Central memory CD8-positive, alpha-beta T cell (primary cell): ENCODE measurements around the gene RAP1GAP2.
"Not testable (repeated sequence)": the region's sequence is repeated elsewhere in the genome, so short reads cannot be mapped to it uniquely, and the experiment has no call there.

Experiments
- ATAC-seq: fragments of 150-1000 bp; cut with Tn5 transposase; replicated peaks from 2 replicates; pipeline ENCODE4 v1.10.0; 2022; ENCODE audit warnings: mild to moderate bottlenecking, moderate FRiP score, moderate number of reproducible peaks; ENCODE audit not compliant: poor library complexity, severe bottlenecking; ENCODE audit errors: extremely low read depth
- DNase-seq, 2 donors: peaks; one replicate each; pipeline ENCODE4 v3.0.0; 2021; ENCODE audit warnings: low spot score in 2 of 2
- H3K27ac Mint-ChIP-seq: one replicate; pipeline ENCODE4 v1.8.0; 2022; ENCODE audit warnings: low read depth, mild to moderate bottlenecking, moderate library complexity, mixed read lengths
- H3K27me3 Mint-ChIP-seq: one replicate; pipeline ENCODE4 v1.8.0; 2022; ENCODE audit warnings: mixed read lengths
- H3K36me3 Mint-ChIP-seq: one replicate; pipeline ENCODE4 v1.8.0; 2022; ENCODE audit warnings: mild to moderate bottlenecking, moderate library complexity, mixed read lengths; ENCODE audit not compliant: insufficient read depth
- H3K4me1 Mint-ChIP-seq: one replicate; pipeline ENCODE4 v1.8.0; 2022; ENCODE audit warnings: mixed read lengths
- H3K4me3 Mint-ChIP-seq: one replicate; pipeline ENCODE4 v1.8.0; 2022; ENCODE audit warnings: mild to moderate bottlenecking, moderate library complexity, mixed read lengths
- H3K9me3 Mint-ChIP-seq: one replicate; pipeline ENCODE4 v1.8.0; 2022; ENCODE audit warnings: mixed read lengths

The RAP1GAP2 gene

DNA sequence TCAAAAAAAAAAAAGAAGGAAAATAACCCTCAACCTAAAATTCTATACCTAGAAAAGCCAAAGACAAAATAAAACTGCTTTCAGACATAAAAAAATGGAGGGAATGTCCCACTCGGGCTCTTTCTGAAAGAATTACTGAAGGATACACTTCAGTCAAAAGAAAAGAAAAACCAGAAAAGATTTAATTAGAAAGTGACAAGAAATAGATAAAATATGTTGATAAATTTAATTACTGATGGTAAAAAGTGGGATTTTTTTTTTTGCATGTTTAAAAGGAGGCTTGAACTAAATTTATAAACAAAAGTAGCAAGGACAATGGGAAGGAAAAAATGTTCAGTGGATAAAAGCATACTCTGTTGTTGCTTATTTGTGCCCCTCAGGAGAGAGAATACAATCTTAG, 178.1 kb downstream of the RAP1GAP2 start:
- no peak overlapping the region for H3K4me3 Mint-ChIP-seq
- H3K4me1 Mint-ChIP-seq = peaks cover 6% of the 10 kb centered on the region
- no peaks in the 10 kb centered on the region for H3K27me3 Mint-ChIP-seq
- peak overlapping the region; percentile 56 for H3K27ac Mint-ChIP-seq
- DNase-seq (no peak), ATAC-seq (no peak)
- no peaks in the 10 kb centered on the region for H3K9me3 Mint-ChIP-seq
- H3K36me3 Mint-ChIP-seq = peaks cover 28% of the 10 kb centered on the region

- H3K4me1 Mint-ChIP-seq = peaks cover 6% of the 10 kb centered on the region
- H3K4me3 Mint-ChIP-seq = no peak overlapping the region
- H3K27me3 Mint-ChIP-seq = no peaks in the 10 kb centered on the region
- H3K27ac Mint-ChIP-seq = no peak overlapping the region
- H3K36me3 Mint-ChIP-seq = peaks cover 28% of the 10 kb centered on the region
- ATAC-seq (no peak), DNase-seq (no peak)
- no peaks in the 10 kb centered on the region for H3K9me3 Mint-ChIP-seq
Measured at GRCh38 chr17:2975469-2975958, 179.3 kb downstream of the RAP1GAP2 start.

GRCh38 chr17:2977157-2977556, 180.9 kb downstream of the RAP1GAP2 start:
- DNase-seq = no peak
- Mint-ChIP-seq H3K4me3 (no peak overlapping the region), H3K27me3 (no peaks in the 10 kb centered on the region), H3K4me1 (peaks cover 6% of the 10 kb centered on the region), H3K9me3 (no peaks in the 10 kb centered on the region), H3K27ac (no peak overlapping the region), H3K36me3 (peaks cover 37% of the 10 kb centered on the region)
- no peak for ATAC-seq

DNA sequence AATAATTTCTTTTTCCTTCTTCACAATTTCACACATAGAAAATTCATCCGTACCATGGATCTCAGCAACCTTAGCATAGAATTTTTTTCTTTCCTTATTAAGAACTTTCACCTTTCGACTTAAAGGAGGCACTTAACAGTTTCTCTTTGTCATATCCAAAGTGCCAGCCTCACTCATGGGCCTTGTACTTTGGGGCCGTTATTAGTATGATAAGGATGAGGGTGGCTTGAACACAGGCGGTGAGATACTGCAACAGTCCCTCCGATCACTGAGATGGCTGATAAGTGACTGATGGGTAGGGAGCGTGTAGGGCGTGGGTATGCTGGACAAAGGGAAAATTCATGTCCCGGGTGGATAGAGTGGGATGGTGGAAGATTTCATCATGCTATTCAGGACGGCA, 181.9 kb downstream of the RAP1GAP2 start:
- Mint-ChIP-seq H3K27me3 (no peaks in the 10 kb centered on the region), H3K9me3 (no peaks in the 10 kb centered on the region), H3K4me1 (peaks cover 6% of the 10 kb centered on the region), H3K36me3 (peaks cover 39% of the 10 kb centered on the region), H3K27ac (no peak overlapping the region), H3K4me3 (no peak overlapping the region)
- no peak for DNase-seq
- ATAC-seq = no peak

- DNase-seq (no peak), ATAC-seq (no peak)
- Mint-ChIP-seq H3K27me3 (no peaks in the 10 kb centered on the region), H3K4me1 (peaks cover 6% of the 10 kb centered on the region), H3K4me3 (no peak overlapping the region), H3K27ac (no peak overlapping the region), H3K9me3 (no peaks in the 10 kb centered on the region), H3K36me3 (peaks cover 47% of the 10 kb centered on the region)
Measured at GRCh38 chr17:2978991-2979390, 182.8 kb downstream of the RAP1GAP2 start.

GRCh38 chr17:2980211-2980903, 184.1 kb downstream of the RAP1GAP2 start:
- Mint-ChIP-seq H3K9me3 (no peaks in the 10 kb centered on the region), H3K36me3 (peaks cover 52% of the 10 kb centered on the region), H3K27me3 (no peaks in the 10 kb centered on the region), H3K4me3 (no peak overlapping the region), H3K27ac (no peak overlapping the region), H3K4me1 (peaks cover 6% of the 10 kb centered on the region)
- ATAC-seq (no peak), DNase-seq (no peak)

DNA sequence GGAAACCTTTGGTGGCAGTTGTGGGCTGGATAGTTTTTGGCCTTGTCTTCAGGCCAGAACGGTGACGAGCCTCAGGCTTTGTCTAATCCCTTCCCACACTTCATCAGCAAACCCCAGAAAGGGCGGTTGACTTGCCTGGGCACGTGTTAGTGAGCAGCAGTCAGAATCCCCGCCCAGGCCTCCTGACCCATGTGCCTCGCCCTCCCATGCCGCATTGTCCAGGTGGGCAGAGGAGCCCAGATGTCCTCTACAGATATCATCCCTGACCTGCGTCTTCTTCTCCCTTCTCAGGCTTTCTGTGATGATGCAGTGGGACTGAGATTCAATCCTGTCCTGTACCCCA, 184.6 kb downstream of the RAP1GAP2 start:
- ATAC-seq (no peak), DNase-seq (no peak)
- peaks cover 6% of the 10 kb centered on the region for H3K4me1 Mint-ChIP-seq
- no peaks in the 10 kb centered on the region for H3K27me3 Mint-ChIP-seq
- H3K9me3 Mint-ChIP-seq = no peaks in the 10 kb centered on the region
- peaks cover 52% of the 10 kb centered on the region for H3K36me3 Mint-ChIP-seq
- H3K27ac Mint-ChIP-seq = no peak overlapping the region
- H3K4me3 Mint-ChIP-seq = no peak overlapping the region

DNA sequence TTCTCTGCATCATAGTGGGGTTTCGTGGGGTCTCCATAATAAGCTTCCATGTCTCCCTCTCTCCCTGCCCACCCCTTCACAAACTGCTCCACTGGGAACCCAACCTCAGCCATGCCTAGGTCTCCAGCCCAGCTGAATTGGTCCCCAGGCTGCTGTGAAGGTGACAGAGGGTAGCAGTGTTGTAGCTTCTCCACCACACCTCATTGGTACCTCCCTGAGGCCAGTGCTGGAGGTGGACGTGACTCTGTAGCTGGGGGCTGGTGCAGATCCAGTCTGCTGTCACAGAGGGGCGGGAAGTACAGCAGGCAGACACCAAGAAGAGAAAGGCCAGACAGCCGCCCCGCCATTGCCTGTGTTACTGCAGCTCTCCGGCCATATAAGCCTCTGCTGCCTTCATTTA, 185.1 kb downstream of the RAP1GAP2 start:
- no peaks in the 10 kb centered on the region for H3K9me3 Mint-ChIP-seq
- DNase-seq (no peak), ATAC-seq (no peak)
- H3K27me3 Mint-ChIP-seq = no peaks in the 10 kb centered on the region
- H3K36me3 Mint-ChIP-seq = peaks cover 53% of the 10 kb centered on the region
- no peak overlapping the region for H3K27ac Mint-ChIP-seq
- H3K4me3 Mint-ChIP-seq = no peak overlapping the region
- peaks cover 4% of the 10 kb centered on the region for H3K4me1 Mint-ChIP-seq

- Mint-ChIP-seq H3K27me3 (no peaks in the 10 kb centered on the region), H3K36me3 (peaks cover 53% of the 10 kb centered on the region), H3K4me3 (no peak overlapping the region), H3K4me1 (no peaks in the 10 kb centered on the region), H3K9me3 (no peaks in the 10 kb centered on the region), H3K27ac (no peak overlapping the region)
- DNase-seq = no peak
- no peak for ATAC-seq
Measured at GRCh38 chr17:2982854-2983253, 186.6 kb downstream of the RAP1GAP2 start.

GRCh38 chr17:2983255-2983654, 187.0 kb downstream of the RAP1GAP2 start:
- Mint-ChIP-seq H3K9me3 (no peaks in the 10 kb centered on the region), H3K27ac (no peak overlapping the region), H3K4me1 (no peaks in the 10 kb centered on the region), H3K4me3 (no peak overlapping the region), H3K27me3 (no peaks in the 10 kb centered on the region), H3K36me3 (peaks cover 55% of the 10 kb centered on the region)
- no peak for DNase-seq
- no peak for ATAC-seq

GRCh38 chr17:2985318-2985717, 189.1 kb downstream of the RAP1GAP2 start:
- ATAC-seq (no peak), DNase-seq (no peak)
- H3K27ac Mint-ChIP-seq = no peak overlapping the region
- H3K27me3 Mint-ChIP-seq = no peaks in the 10 kb centered on the region
- H3K4me3 Mint-ChIP-seq = no peak overlapping the region
- H3K4me1 Mint-ChIP-seq = no peaks in the 10 kb centered on the region
- no peaks in the 10 kb centered on the region for H3K9me3 Mint-ChIP-seq
- H3K36me3 Mint-ChIP-seq = peaks cover 56% of the 10 kb centered on the region

DNA sequence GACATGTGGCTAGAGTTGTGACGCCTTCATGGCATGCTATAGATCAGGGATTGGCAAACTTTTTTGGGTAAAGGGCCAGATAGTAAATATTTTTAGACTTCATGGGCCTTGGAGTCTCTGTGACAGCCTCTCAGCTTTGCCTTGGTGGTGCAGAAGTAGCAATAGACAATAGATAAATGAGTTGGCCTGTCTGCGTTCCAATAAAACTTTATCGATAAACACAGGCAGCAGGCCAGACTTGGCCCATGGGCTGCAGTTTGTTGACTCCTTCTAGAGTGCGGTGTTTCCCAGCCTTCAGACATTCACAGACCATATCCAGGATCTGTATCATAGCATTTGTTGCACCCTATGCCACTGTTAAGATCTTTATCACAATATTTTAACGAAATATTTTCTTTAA, 190.7 kb downstream of the RAP1GAP2 start:
- Mint-ChIP-seq H3K9me3 (no peaks in the 10 kb centered on the region), H3K27me3 (no peaks in the 10 kb centered on the region), H3K4me3 (no peak overlapping the region), H3K4me1 (no peaks in the 10 kb centered on the region), H3K27ac (no peak overlapping the region), H3K36me3 (peaks cover 59% of the 10 kb centered on the region)
- DNase-seq = no peak
- ATAC-seq = no peak

- not testable (repeated sequence) for H3K9me3 Mint-ChIP-seq, H3K4me1 Mint-ChIP-seq, H3K27me3 Mint-ChIP-seq, H3K4me3 Mint-ChIP-seq, DNase-seq, ATAC-seq, H3K27ac Mint-ChIP-seq
- H3K36me3 Mint-ChIP-seq = peaks cover 49% of the 10 kb centered on the region
Measured at GRCh38 chr17:2989396-2989795, 193.2 kb downstream of the RAP1GAP2 start.
